Measurements from ENCODE around the gene SPO11.

GRCh38 chr20:57388953-57389694, 59.5 kb downstream of the SPO11 start:
- peak in 1 of 2 donors; percentile 36 for TF ChIP-seq POLR2A (IDR thresholded peaks at IDR 0.05)
- TF ChIP-seq, protein P1, sequence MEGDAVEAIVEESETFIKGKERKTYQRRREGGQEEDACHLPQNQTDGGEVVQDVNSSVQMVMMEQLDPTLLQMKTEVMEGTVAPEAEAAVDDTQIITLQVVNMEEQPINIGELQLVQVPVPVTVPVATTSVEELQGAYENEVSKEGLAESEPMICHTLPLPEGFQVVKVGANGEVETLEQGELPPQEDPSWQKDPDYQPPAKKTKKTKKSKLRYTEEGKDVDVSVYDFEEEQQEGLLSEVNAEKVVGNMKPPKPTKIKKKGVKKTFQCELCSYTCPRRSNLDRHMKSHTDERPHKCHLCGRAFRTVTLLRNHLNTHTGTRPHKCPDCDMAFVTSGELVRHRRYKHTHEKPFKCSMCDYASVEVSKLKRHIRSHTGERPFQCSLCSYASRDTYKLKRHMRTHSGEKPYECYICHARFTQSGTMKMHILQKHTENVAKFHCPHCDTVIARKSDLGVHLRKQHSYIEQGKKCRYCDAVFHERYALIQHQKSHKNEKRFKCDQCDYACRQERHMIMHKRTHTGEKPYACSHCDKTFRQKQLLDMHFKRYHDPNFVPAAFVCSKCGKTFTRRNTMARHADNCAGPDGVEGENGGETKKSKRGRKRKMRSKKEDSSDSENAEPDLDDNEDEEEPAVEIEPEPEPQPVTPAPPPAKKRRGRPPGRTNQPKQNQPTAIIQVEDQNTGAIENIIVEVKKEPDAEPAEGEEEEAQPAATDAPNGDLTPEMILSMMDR (IDR thresholded peaks at IDR 0.05) = peak in 5 of 6 experiments; percentile 10 to 45 (median 31)

Data from Peyer's patch (tissue), 4 donors.